GM19025 (cell line): ENCODE results near the gene VAPA.
A peak's percentile ranks its signal among the peaks of the same experiment; 100 is the strongest.
"Not testable (repeated sequence)": the region's sequence is repeated elsewhere in the genome, so short reads cannot be mapped to it uniquely, and the experiment has no call there.

Experiments used
- ATAC-seq: cut with Tn5 transposase; IDR thresholded peaks from one replicate; pipeline ENCODE4 v1.9.1; 2021; ENCODE audit warnings: mild to moderate bottlenecking, low read depth, moderate library complexity; ENCODE audit not compliant: unreplicated experiment

The VAPA gene

GRCh38 chr18:9912285-9912684, 1.5 kb upstream of the VAPA start:
- not testable (repeated sequence) for ATAC-seq

DNA sequence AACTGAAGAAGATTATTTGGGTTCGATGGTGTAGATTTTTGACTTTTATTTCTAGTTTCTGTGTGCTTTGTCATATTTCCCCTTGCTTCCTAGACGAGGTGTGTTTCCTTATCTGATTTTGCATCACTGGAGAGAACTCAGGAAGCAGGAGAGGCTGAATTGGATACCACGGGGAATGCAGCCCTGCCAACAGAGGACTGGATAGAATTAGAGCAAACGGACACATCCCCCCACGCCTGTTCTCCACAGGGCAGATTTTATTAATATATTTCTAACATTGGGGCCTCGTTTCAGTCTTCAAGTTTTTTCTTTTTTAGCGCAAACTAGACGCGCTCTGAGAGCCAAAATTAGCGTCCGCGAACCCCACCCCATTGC, 678 bp upstream of the VAPA start:
- ATAC-seq, result no peak

DNA sequence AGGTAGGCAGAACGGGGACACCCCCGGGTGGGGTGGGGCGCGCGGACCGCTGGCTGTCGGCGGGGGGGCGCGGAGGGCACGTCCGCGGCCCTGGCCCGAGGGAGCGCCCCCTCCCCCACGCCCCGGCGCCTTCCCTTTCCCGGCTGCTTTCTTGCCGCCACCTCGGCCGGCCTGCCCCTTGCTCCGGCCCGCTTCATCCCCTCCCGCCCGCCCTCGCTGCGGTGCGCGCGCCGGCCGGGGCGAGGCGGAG, 443 bp downstream of the VAPA start:
- no peak for ATAC-seq

DNA sequence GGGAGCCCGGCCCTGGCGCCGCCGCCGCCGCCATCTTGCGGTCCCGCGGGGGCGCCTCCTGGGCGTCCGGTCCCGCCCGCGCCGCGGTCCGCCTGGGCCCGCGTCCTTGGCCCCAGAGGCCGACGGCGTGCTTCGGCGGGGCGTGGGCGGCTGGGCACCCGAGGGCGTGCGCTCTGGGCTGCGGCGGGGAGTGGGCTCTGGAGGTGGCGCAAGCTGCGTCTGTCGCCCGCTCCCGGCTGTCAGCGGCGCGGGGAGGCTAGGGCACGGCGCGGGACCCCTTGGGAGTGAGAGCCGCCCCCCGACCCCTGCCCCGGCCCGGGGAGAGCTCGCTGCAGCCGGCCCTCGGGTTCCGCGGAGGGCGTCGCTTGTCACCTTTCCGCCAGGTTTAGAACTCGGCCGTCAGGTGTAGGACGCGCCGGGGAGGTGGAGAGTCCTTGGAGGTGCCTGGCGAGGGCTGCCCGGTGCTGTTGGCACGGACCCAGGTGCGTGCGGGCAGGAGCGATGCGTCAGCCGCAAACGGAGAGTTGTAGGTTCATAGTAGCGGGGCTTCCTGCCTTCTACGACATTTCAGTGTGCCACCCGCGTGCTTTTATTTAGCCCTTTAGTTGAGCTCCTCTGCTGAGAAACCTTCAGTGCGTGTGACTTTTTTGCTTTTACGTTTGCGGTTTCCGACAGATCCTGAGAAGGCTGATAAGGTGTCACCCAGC, 921 bp downstream of the VAPA start:
- ATAC-seq, result peak; percentile 28

DNA sequence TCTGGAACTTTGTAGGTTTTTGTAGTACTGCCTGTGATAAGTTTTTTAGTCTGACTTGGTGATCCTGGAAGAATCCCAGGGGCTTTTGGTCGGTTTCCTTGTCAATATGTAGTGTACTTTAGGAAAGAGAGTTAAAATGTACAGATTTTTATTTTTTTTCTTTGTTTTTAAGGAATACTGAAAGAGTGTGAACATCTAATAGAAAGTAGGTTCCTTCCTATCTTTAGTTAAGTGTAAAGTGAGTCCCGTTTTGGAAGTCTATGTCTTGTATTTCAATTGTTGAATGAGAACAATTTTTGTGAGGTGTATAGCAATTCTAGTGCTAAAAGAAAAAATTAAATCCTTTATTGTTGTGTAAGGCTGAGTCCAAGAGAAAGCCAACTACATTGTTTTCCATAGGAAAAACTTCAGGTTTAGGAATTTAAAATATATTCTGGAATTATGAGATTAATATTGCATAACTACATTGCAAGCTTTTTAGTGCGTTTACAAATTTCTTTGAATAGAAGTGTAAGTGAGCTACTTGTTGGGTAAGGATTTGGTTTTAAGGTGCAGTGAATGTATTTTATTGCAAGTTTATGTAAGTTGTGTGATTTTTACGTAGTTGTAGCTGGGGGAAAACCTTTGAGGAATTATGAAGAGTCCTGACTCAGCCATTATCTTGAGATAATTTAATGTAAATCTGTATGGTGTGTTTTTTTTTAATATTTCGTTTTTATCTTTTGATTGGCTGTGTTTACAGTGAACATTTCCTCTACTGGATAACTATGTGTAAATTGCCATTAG, 1.7 kb downstream of the VAPA start:
- ATAC-seq, result no peak

DNA sequence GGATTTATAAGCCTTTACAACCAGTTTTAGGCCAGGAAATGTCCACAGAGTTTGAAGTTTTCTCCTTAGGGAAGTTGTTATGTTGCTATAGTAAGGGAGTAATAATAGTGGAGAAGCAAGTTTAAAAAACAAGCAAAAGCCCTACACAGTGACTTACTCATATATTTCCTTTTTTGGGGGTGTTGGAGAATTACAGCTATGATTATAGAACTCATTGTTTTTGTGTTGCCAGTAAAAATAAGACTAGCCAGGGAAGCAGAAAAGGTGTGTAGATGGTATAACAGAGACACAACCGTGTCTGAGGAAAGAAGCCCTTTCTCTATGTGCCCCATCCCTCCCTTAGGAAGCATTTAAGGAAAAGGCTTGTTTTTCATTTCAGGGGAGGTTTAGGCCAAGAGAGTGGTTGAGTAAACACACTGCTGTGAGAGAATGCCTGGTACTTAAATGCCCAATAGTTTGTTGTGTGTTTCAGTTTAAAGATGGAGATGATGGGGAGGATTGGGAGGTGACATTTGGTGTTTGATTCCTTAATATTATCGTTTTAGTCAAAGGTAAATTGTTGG, 2.3 kb downstream of the VAPA start:
- ATAC-seq, result no peak

GRCh38 chr18:9916808-9917207, 3.0 kb downstream of the VAPA start:
- no peak for ATAC-seq

DNA sequence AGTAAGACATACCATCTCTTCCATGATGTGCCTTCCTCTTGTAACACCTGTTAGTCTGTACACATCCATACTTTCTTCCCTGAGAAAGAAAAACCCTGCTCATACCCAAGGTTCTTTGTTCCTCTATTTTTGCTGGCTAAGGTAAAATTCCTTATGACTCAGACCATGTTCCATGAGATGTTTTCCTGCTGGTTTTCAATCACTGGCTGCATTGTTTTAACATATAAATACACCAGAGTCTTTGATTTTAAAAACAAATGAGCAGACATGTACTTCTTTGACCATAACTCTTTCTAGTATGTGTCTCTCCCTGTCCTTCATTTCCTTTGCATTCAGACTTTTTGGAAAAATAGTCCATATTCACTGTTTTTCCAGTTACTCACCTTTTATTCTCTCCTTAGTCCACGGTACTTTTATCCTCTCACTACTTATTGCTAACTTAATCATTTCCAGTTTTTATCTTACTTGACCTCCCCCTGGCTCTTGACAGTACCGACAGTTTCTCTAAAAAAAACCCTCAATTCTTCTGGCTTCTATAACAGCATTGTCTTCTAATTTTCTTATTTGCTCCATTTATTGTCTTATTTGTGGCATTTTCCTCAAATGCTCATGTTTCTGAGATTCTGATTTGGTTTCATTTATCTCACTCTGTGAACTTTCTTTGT, 4.3 kb downstream of the VAPA start:
- ATAC-seq, result no peak

- ATAC-seq, result no peak
Observed at GRCh38 chr18:9919564-9920232, 5.9 kb downstream of the VAPA start.

GRCh38 chr18:9922592-9923311, 8.9 kb downstream of the VAPA start:
- no peak for ATAC-seq

DNA sequence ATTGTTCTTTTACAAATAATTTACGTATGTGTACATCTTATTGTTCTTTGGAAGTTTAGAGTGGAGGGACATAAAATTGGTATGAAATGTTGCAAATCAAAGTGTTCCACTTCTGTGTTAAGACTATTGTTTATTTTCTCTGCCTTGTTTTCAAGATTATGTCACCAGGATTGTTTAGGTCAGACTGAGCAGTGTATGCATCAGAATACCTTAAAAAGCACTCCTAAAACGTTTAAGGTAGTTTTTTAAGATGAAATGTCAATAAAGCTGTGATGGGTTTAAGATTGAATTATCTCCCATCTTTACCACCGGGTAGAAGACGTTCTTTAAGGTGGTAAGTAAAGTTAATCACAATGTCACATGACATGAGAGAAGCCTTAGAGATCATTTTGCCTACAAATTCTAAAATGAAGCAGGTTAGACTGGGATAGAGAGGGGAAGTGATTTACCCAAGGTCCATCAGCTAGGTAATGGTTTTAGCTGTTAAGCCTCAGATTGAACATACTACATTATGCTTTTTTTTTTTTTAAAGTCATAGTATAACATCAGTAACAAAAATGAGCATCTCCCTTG, 10.6 kb downstream of the VAPA start:
- no peak for ATAC-seq

- no peak for ATAC-seq
Observed at GRCh38 chr18:9925369-9925768, 11.6 kb downstream of the VAPA start.

- no peak for ATAC-seq
Observed at GRCh38 chr18:9925795-9926194, 12.0 kb downstream of the VAPA start.

- ATAC-seq, result no peak
Observed at GRCh38 chr18:9926223-9926894, 12.5 kb downstream of the VAPA start.

DNA sequence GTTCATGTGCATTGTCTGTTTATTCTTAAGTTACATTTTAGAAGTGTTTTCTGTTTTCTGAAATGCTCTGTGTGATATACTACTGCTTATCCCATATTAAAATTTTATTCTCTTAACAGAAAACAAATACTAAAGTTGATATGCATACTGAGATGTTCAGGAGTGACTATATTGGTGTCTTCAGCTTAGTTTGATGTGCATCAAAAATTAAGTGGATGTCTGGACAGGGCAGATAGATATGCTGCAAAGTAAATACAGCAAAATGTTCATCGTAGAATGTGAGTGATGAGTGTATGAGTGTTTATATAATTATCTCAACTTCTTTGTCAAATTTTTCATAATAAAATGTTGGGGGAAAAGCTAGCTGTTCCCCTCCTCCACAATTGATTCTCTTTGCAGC, 13.2 kb downstream of the VAPA start:
- no peak for ATAC-seq

DNA sequence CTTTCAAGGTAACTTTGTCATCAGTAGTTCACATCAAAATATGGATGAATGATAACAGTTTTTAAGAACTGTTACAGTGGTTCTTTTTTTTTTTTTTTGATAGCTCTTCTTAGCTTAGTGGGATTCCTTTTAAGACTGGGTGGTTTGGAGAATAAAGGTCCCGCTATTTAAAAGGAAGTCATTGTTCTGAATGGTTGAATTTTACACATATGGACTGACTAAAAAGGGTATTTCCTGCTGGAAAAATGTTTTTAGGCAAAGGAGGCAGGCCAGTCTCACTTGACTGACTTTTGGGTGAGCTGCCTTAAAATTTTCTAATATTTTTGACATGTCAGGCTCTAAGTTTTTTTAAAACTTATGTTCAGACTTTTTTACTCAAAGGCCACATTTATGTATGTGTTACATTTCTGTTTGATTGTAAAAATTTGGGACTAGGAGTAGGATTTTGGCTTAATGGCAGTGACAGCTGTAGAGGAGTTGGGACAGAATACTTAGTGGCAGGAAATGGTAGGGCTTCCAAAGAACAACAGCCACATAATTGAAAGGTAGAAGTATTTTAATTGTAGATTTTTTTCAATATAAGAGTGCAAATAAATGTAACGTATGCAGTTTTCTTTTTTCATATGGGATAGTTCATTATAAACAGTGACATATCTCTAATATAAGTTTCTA, 13.7 kb downstream of the VAPA start:
- ATAC-seq, result no peak

GRCh38 chr18:9928646-9929259, 14.9 kb downstream of the VAPA start:
- ATAC-seq, result no peak

GRCh38 chr18:9930299-9930884, 16.6 kb downstream of the VAPA start:
- no peak for ATAC-seq
